ENCODE measurements around the gene PITPNM2.
"Not testable (repeated sequence)": the region's sequence is repeated elsewhere in the genome, so short reads cannot be mapped to it uniquely, and the experiment has no call there.

PITPNM2 gene

GRCh38 chr12:123108682-123109066 is 42.2 kb downstream of the PITPNM2 start:
- H3K4me3 ChIP-seq (ENCODE audit: low read depth, low read length): no peak overlapping the region
- TF ChIP-seq MAX (IDR thresholded peaks at IDR 0.05; ENCODE audit: low read depth, low read length) (0 out of 2 replicates have a peak, but pooled peaks have one; percentile 33), MYC (IDR thresholded peaks at IDR 0.05; ENCODE audit: low read depth, low read length) (no peak)
- DNase-seq (ENCODE audit: low read depth): no peak

GRCh38 chr12:123107926-123108681 is 42.8 kb downstream of the PITPNM2 start:
- no peak for TF ChIP-seq POLR2A (IDR thresholded peaks at IDR 0.05; ENCODE audit: extremely low read depth, insufficient read length)
- no peak for TF ChIP-seq CTCF (IDR thresholded peaks at IDR 0.05; ENCODE audit: low read depth, low read length)
- no peak for TF ChIP-seq MAX (IDR thresholded peaks at IDR 0.05; ENCODE audit: low read depth, low read length)
- no peak for TF ChIP-seq MYC (IDR thresholded peaks at IDR 0.05; ENCODE audit: low read depth, low read length)
- peak; percentile 39 for DNase-seq (ENCODE audit: low read depth)
- no peak overlapping the region for H3K4me3 ChIP-seq (ENCODE audit: low read depth, low read length)

GRCh38 chr12:123106640-123107359 is 44.1 kb downstream of the PITPNM2 start:
- TF ChIP-seq MYC (IDR thresholded peaks at IDR 0.05; ENCODE audit: low read depth, low read length) (peak; percentile 92), CTCF (IDR thresholded peaks at IDR 0.05; ENCODE audit: low read depth, low read length) (no peak), POLR2A (IDR thresholded peaks at IDR 0.05; ENCODE audit: extremely low read depth, insufficient read length) (peak; percentile 59), MAX (IDR thresholded peaks at IDR 0.05; ENCODE audit: low read depth, low read length) (peak; percentile 84)
- H3K4me3 ChIP-seq (ENCODE audit: low read depth, low read length): peak overlapping the region; percentile 26
- peak; percentile 99 for DNase-seq (ENCODE audit: low read depth)

GRCh38 chr12:123105211-123105826 is 45.6 kb downstream of the PITPNM2 start:
- H3K4me3 ChIP-seq (ENCODE audit: low read depth, low read length): no peak overlapping the region
- TF ChIP-seq MYC (IDR thresholded peaks at IDR 0.05; ENCODE audit: low read depth, low read length): no peak
- TF ChIP-seq CTCF (IDR thresholded peaks at IDR 0.05; ENCODE audit: low read depth, low read length): no peak
- no peak for TF ChIP-seq MAX (IDR thresholded peaks at IDR 0.05; ENCODE audit: low read depth, low read length)
- TF ChIP-seq POLR2A (IDR thresholded peaks at IDR 0.05; ENCODE audit: extremely low read depth, insufficient read length): no peak
- DNase-seq (ENCODE audit: low read depth): no peak

GRCh38 chr12:123104809-123105208 is 46.1 kb downstream of the PITPNM2 start:
- no peak for TF ChIP-seq POLR2A (IDR thresholded peaks at IDR 0.05; ENCODE audit: extremely low read depth, insufficient read length)
- TF ChIP-seq MYC (IDR thresholded peaks at IDR 0.05; ENCODE audit: low read depth, low read length): no peak
- TF ChIP-seq MAX (IDR thresholded peaks at IDR 0.05; ENCODE audit: low read depth, low read length): no peak
- TF ChIP-seq CTCF (IDR thresholded peaks at IDR 0.05; ENCODE audit: low read depth, low read length): no peak
- no peak for DNase-seq (ENCODE audit: low read depth)
- no peak overlapping the region for H3K4me3 ChIP-seq (ENCODE audit: low read depth, low read length)

- not testable (repeated sequence) for H3K4me3 ChIP-seq (ENCODE audit: low read depth, low read length); DNase-seq (ENCODE audit: low read depth)
Measured at GRCh38 chr12:123104094-123104493, 46.8 kb downstream of the PITPNM2 start.
